Measurements from ENCODE around the gene LIMK1. TPM values are rescaled to one million over a fixed set of nuclear protein-coding genes. Genes with fewer than 3 reads are reported as not detected.
A peak's percentile ranks its signal among the peaks of the same experiment; 100 is the strongest.
"Not testable (repeated sequence)": the region's sequence is repeated elsewhere in the genome, so short reads cannot be mapped to it uniquely, and the experiment has no call there.

Gene LIMK1
- total RNA-seq, 1 donor from 2014 or later: 65.1 TPM

DNA sequence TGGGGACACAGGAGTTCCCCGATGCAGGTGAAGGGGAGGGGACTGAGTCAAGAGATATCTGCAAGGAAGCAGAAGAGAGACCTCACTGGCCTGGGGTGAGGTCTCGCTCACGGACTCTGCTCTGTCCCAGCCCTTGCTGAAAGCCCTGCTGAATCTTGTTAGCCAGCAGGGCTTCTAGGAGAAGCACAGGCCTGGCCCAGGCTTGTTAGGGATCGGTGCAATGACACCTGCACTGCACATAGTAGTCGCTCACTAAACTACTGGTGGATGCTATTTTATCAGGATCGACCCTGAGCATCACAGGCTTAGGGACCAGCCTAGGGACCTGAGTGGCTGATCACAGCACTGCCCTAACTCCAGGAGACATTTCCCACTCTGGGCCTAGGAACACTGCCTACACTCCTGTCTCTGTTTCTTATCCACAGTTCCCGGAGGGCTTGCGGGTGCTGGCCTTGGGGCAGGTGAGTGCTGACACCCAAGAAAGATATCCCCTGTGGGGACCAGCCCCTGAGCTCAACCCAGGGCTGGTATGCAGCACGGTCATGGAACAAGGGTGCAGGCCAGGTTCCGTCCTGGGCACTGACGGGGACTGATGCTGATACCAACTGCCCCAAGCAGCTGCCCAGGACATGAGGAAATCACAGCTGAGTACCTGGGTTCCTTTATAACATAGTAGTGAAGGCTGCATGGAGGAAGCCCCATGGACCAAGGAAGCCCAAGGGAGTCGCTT lies 42.6 kb upstream of the LIMK1 start:
- TF ChIP-seq, protein P1, sequence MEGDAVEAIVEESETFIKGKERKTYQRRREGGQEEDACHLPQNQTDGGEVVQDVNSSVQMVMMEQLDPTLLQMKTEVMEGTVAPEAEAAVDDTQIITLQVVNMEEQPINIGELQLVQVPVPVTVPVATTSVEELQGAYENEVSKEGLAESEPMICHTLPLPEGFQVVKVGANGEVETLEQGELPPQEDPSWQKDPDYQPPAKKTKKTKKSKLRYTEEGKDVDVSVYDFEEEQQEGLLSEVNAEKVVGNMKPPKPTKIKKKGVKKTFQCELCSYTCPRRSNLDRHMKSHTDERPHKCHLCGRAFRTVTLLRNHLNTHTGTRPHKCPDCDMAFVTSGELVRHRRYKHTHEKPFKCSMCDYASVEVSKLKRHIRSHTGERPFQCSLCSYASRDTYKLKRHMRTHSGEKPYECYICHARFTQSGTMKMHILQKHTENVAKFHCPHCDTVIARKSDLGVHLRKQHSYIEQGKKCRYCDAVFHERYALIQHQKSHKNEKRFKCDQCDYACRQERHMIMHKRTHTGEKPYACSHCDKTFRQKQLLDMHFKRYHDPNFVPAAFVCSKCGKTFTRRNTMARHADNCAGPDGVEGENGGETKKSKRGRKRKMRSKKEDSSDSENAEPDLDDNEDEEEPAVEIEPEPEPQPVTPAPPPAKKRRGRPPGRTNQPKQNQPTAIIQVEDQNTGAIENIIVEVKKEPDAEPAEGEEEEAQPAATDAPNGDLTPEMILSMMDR (IDR thresholded peaks at IDR 0.05; ENCODE audit: unreplicated experiment): no peak
- no peaks in the 10 kb centered on the region for H3K9me3 Mint-ChIP-seq (ENCODE audit: low read depth)
- H3K36me3 Mint-ChIP-seq (ENCODE audit: insufficient read depth): no peaks in the 10 kb centered on the region
- peaks cover 4% of the 10 kb centered on the region for H3K4me1 Mint-ChIP-seq (ENCODE audit: low read depth)
- H3K4me3 Mint-ChIP-seq (ENCODE audit: low read depth): no peak overlapping the region
- no peak for DNase-seq (ENCODE audit: low spot score, unreplicated experiment)
- H3K27me3 Mint-ChIP-seq: peaks cover 6% of the 10 kb centered on the region
- H3K27ac Mint-ChIP-seq: no peak overlapping the region

DNA sequence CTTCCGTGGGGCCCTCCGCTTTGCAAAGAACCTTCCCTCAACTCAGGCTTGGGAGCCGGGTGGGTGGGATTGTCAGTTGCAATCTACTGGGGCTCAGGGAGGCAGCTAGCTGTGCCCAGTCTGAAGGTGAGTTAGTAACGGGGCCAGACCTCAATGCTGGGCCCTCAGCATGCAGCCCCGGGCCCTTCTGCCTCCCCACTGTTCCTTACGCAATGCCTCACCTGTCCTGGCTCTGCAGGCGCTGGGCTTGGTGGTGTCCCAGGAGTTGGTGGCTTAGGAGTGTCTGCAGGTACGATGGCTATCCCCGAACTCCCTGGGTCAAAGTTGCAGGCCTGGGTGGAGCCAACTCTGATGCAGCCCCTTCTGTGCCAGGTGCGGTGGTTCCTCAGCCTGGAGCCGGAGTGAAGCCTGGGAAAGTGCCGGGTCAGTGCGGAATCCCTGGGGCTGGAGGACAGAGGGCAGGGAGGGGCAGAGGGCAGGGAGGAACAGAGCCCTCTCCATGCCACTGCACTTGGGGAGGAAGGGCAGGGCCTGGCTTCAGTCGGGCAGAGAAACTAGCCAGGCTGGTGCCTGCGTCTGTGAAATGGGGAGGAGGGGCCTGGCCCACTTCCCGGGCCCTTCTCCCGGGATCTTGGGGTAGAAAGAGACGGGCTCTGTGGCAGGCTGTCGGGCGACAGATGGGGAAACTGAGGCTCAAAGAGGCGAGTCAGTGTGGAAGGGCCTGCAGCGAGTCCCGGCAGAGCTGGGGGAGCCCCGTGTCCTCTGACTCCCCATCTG lies 40.7 kb upstream of the LIMK1 start:
- peaks cover 4% of the 10 kb centered on the region for H3K4me1 Mint-ChIP-seq (ENCODE audit: low read depth)
- peaks cover 6% of the 10 kb centered on the region for H3K27me3 Mint-ChIP-seq
- peak overlapping the region; percentile 54 for H3K27ac Mint-ChIP-seq
- no peak for DNase-seq (ENCODE audit: low spot score, unreplicated experiment)
- no peaks in the 10 kb centered on the region for H3K36me3 Mint-ChIP-seq (ENCODE audit: insufficient read depth)
- H3K9me3 Mint-ChIP-seq (ENCODE audit: low read depth): no peaks in the 10 kb centered on the region
- TF ChIP-seq, protein P1 (IDR thresholded peaks at IDR 0.05; ENCODE audit: unreplicated experiment): no peak
- H3K4me3 Mint-ChIP-seq (ENCODE audit: low read depth): no peak overlapping the region

DNA sequence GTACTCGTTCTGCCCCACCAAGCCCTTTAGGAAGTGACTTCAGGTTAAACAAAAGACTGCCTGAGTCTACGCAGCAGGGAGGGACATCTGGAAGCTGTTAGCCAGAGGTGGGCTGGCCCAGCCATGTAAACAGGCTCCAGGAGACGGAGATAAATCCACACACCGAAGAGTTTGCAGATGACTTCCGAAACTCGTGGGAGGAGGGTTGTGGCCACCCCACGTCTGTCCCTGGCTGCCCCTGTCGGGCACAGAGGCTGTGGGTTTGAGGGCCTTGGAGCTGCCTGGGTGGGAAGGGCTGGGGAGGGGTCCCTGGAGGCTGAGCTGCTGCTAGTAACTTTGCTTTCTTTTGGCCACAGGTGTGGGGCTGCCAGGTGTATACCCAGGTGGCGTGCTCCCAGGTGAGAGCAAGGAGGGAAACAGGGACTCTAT lies 40.1 kb upstream of the LIMK1 start:
- no peak for DNase-seq (ENCODE audit: low spot score, unreplicated experiment)
- peaks cover 4% of the 10 kb centered on the region for H3K4me1 Mint-ChIP-seq (ENCODE audit: low read depth)
- TF ChIP-seq, protein P1 (IDR thresholded peaks at IDR 0.05; ENCODE audit: unreplicated experiment): no peak
- H3K27ac Mint-ChIP-seq: peak overlapping the region; percentile 54
- no peaks in the 10 kb centered on the region for H3K9me3 Mint-ChIP-seq (ENCODE audit: low read depth)
- no peak overlapping the region for H3K4me3 Mint-ChIP-seq (ENCODE audit: low read depth)
- H3K36me3 Mint-ChIP-seq (ENCODE audit: insufficient read depth): no peaks in the 10 kb centered on the region
- peaks cover 6% of the 10 kb centered on the region for H3K27me3 Mint-ChIP-seq

DNA sequence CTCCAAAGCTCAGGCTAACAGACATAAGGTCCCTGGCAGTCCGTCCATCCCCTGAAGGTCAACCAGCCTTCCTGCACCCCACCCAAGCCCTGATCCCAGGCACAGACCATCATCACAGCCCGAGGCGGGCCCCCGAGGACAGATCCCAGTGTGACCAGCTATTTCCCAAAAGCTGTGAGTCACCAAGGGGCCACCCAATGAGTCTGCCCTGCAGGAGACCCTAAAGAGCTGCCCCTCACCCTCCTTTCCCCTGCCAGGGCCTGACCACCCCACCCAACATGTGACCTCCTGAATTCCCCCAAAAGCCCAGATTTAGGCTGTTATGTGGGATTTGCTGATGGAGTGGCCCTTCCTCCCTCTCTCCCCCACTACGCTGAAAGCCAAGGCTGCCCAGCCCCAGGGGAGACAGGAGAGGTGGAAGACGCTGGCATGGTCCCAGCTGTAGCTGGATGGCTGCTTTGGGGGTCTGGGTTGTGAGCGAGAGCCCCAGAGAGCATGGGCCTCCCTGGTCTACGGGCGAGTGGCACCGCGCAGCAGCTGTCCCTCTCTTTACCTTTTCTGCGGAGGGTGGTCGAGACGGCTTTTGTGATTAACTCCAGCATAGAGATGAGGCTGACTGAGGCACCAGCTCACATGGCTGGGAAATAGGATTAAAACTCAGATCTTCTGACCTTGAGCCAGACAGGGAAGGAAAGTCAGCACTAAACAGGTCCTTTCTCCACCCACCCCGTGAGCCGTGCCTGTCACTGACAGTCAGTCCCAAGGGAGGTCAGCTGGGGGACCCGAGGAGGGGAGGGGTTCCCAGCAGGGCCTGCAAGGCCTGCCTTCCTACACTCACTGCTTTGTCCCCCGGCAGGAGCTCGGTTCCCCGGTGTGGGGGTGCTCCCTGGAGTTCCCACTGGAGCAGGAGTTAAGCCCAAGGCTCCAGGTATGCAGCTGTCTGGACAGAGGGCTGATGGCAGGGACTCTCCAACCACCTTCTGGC lies 38.9 kb upstream of the LIMK1 start:
- TF ChIP-seq, protein P1 (IDR thresholded peaks at IDR 0.05; ENCODE audit: unreplicated experiment): no peak
- H3K4me3 Mint-ChIP-seq (ENCODE audit: low read depth): no peak overlapping the region
- H3K27me3 Mint-ChIP-seq: peaks cover 3% of the 10 kb centered on the region
- no peak for DNase-seq (ENCODE audit: low spot score, unreplicated experiment)
- no peak overlapping the region for H3K27ac Mint-ChIP-seq
- H3K36me3 Mint-ChIP-seq (ENCODE audit: insufficient read depth): no peaks in the 10 kb centered on the region
- H3K4me1 Mint-ChIP-seq (ENCODE audit: low read depth): peaks cover 4% of the 10 kb centered on the region
- no peaks in the 10 kb centered on the region for H3K9me3 Mint-ChIP-seq (ENCODE audit: low read depth)

DNA sequence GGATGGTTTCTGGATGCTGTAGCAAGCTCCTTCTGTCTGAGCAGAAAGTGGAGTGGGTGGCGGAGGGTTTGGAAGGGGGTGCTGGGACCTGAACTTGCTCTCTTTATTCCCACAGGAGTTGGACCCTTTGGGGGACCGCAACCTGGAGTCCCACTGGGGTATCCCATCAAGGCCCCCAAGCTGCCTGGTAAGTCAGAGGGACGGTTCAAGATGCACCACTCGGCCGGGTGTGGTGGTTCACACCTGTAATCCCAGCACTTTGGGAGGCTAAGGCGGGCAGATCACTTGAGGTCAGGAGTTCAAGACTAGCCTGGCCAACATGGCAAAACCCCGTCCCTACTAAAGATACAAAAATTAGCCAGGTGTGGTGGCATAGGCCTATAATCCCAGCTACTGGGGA lies 37.0 kb upstream of the LIMK1 start:
- H3K4me1 Mint-ChIP-seq (ENCODE audit: low read depth); DNase-seq (ENCODE audit: low spot score, unreplicated experiment); H3K27me3 Mint-ChIP-seq; H3K36me3 Mint-ChIP-seq (ENCODE audit: insufficient read depth); H3K27ac Mint-ChIP-seq; H3K4me3 Mint-ChIP-seq (ENCODE audit: low read depth); H3K9me3 Mint-ChIP-seq (ENCODE audit: low read depth): not testable (repeated sequence)

Data from progenitor cell of endocrine pancreas (in vitro differentiated cells).